GM12873 (cell line): ENCODE measurements around the gene ATG9B.

ENCODE experiments used
- TF ChIP-seq, protein P1 (sequence below): IDR thresholded peaks from 2 replicates; pipeline ENCODE4 v1.5.1; 2012; ENCODE audit warnings: low read depth, mild to moderate bottlenecking, moderate library complexity, low read length, control low read depth; ENCODE audit not compliant: insufficient read depth; ENCODE audit errors: missing control alignments

ATG9B gene

DNA sequence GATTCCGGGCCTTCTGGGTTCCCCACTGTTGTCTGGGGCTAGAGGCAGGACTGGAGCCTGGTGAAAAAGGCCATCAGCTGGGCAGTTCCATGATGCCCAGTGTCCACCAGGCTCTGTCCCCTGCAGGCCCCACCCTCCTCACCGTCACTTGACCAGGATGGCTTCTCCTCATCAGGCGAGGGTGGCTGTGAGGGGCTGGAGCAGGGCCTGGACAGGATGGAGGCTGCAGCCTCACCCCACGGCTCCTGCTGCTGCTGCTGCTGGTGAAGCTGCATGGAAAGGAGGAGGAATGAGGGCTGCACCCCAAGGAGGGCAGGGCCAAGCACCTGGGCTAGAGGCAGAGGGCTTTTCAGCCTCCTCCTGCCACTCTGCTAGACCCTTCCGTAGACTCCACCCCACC, 8.3 kb downstream of the ATG9B start:
- TF ChIP-seq, protein P1, sequence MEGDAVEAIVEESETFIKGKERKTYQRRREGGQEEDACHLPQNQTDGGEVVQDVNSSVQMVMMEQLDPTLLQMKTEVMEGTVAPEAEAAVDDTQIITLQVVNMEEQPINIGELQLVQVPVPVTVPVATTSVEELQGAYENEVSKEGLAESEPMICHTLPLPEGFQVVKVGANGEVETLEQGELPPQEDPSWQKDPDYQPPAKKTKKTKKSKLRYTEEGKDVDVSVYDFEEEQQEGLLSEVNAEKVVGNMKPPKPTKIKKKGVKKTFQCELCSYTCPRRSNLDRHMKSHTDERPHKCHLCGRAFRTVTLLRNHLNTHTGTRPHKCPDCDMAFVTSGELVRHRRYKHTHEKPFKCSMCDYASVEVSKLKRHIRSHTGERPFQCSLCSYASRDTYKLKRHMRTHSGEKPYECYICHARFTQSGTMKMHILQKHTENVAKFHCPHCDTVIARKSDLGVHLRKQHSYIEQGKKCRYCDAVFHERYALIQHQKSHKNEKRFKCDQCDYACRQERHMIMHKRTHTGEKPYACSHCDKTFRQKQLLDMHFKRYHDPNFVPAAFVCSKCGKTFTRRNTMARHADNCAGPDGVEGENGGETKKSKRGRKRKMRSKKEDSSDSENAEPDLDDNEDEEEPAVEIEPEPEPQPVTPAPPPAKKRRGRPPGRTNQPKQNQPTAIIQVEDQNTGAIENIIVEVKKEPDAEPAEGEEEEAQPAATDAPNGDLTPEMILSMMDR, result no peak

DNA sequence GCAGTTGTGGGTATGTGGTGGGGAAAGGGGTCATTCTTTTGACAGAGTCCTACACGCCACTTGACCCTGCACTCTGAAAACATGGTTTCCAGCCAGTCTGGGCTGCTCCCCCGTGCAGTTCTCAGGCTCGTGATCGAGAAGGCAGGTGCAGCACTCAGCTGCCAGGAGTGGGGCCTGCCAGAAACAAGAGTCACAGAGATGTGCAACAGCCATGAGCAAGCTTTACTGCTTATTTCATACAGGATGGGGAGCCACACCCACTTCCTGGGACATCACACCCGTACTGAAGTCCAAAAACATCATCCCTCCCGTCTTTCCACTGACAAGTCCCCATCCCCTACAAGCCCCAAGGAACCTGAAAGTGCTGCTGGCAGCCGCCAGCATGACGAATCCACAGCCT, 9.3 kb downstream of the ATG9B start:
- TF ChIP-seq, protein P1, result no peak

DNA sequence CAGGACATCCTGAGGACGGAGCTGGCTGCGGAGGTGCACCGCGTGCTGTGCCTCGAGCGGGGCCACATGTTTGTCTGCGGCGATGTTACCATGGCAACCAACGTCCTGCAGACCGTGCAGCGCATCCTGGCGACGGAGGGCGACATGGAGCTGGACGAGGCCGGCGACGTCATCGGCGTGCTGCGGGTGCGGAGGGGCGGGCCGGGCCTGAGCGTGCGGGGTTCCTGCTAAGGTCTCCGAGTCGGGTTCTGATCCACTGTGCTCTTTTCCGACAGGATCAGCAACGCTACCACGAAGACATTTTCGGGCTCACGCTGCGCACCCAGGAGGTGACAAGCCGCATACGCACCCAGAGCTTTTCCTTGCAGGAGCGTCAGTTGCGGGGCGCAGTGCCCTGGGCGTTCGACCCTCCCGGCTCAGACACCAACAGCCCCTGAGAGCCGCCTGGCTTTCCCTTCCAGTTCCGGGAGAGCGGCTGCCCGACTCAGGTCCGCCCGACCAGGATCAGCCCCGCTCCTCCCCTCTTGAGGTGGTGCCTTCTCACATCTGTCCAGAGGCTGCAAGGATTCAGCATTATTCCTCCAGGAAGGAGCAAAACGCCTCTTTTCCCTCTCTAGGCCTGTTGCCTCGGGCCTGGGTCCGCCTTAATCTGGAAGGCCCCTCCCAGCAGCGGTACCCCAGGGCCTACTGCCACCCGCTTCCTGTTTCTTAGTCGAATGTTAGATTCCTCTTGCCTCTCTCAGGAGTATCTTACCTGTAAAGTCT, 10.4 kb downstream of the ATG9B start:
- TF ChIP-seq, protein P1, result peak; percentile 28

DNA sequence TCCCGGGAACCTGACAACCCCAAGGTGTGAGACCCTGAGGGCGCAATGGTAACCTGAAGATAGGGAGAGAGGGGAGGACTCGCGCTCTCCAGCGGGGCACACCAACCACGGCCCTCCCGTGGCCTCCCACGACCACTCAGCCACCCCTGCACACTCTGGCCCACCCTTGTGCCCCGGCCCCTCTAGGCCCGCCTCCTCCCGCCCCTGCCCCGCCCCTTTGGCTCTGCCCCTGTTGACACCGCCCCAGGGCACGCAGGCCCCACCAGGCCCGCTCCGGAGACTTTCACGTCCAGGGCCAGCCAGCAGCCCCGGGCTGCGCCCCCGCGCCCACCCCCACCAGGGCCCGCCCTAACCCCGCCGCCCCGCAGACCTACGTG, 10.9 kb downstream of the ATG9B start:
- TF ChIP-seq, protein P1, result no peak

DNA sequence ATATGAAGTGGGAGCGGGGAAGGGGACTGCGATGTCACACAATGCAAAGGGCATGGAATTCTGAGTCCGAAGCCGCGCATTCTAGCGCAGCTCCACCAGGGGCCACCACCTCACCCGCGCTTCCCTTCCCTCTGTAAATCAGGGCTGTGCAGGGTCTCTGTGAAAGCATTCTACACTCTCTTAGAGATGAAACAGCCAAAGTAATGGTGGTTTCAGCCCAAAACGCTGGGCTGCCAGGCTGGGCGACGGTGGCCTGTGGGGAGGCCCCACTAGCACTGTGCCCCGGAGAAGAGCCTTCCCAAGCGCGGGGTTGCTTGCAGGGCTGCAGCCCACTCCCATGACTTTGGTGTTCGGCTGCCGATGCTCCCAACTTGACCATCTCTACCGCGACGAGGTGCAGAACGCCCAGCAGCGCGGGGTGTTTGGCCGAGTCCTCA, 11.4 kb downstream of the ATG9B start:
- TF ChIP-seq, protein P1, result peak; percentile 58

DNA sequence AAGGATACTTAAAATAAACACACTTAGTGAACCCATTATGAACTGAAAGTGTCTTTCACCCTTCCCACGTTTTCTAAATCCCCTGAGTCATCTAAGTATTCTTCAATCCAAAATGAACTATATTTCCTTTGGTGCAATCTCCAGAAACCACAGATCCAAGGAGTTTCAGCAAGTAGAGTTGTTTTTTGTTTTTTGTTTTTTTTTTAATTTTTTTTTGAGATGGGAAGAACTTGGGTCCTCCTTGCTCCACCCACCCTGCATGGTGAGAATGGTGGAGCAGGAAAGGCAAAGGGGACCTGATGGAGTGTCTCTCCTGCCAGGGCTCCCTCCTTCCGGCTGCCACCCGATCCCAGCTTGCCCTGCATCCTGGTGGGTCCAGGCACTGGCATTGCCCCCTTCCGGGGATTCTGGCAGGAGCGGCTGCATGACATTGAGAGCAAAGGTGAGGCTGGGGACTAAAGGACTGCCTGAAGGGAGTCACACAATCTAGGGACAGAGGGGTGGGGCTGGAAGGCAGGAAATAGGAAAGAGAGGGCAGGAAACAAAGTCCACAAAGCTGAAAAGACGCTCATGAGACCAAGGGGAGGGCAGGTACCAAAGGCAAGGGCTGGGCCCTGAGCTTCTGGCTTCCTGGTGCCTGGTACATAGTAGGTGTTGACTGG, 12.1 kb downstream of the ATG9B start:
- TF ChIP-seq, protein P1, result no peak

DNA sequence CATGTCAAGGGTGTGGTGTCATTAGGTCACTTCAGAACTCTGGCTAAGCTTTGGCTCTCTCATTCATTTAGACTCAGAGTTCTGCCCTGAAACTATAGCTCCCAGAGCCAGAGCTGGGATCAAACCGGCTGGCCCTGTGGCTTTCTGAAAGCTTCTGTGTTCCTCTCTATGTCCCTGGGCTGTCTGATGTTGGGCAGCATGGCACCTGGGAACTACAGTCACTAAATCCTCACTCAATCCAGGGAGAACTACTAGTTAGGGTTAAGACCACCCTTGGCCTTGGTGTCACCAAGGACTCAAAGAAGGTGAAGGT, 13.2 kb downstream of the ATG9B start:
- TF ChIP-seq, protein P1, result no peak
